ENCODE measurements around the gene TBRG4.
"Not testable (repeated sequence)": the region's sequence is repeated elsewhere in the genome, so short reads cannot be mapped to it uniquely, and the experiment has no call there.

TBRG4 gene

GRCh38 chr7:45111298-45112223 lies at the start of gene TBRG4:
TBRG4 (minus strand) TSS chr7:45111697; CDS start chr7:45109237, 2,460 bp downstream.
- DNase-seq: peak; percentile 94

DNA sequence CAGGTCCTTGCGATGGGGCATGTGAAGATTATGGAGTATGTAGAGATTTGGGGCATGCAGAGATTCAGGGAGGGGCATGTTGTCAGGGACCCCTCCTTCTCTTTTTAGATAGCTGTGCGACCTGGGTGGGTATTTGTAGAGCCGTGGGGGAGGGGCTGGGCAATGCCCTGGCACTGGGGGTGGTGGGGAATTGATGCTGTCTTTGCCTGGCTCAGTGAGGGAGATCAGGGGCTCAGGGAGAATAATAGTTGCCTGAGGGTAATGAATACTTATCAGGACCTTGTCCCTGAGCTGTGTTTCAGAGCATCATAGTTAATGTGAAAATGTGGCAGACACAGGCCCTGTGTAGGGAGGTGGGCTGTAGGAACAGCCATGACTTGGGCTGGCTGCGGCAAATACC lies 49.6 kb upstream of the TBRG4 start:
- DNase-seq: no peak

GRCh38 chr7:45160417-45160881 lies 49.0 kb upstream of the TBRG4 start:
- DNase-seq: no peak

GRCh38 chr7:45159296-45159695 lies 47.8 kb upstream of the TBRG4 start:
- no peak for DNase-seq

GRCh38 chr7:45158471-45158870 lies 47.0 kb upstream of the TBRG4 start:
- DNase-seq: no peak

DNA sequence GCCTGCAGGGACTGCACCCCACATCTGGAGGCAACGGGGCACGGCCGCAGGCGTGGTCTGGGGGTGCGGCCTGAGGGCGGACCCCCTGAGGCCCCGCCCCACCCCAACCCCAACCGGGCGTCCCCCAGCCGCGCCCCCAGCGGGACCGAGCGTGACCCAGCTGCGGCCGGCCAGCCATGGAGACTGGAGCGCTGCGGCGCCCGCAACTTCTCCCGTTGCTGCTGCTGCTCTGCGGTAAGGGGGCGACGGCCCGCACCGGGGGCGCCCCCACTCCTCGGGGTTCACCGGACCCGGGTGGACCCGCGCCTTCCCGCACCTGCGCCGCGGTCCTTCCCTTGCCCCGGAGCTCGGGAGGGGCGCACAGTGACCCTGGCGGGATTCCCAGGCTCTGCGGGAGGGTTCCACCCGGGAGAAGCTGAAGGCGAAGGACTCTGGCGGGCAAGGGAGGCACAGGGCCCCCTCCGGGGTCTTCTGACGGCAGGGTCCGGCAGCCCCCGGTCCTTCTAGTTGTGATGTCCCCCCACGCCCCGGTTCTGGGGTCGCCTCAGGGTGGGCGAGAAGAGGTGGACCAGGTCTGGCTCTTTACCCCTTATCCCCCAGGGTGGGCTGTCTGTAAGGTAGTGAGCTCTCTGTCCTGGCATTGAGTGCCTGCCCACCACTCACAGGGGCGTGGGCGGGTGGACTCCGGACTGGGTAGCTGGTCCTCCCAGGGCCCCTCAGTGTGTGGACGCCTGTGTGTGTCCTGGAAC lies 46.3 kb upstream of the TBRG4 start, which contains the start of gene RAMP3:
TSS of gene RAMP3 (plus strand) at position 139 of the 749 bp plus-strand sequence. CDS start at position 177, 38 bp downstream.
- no peak for DNase-seq

DNA sequence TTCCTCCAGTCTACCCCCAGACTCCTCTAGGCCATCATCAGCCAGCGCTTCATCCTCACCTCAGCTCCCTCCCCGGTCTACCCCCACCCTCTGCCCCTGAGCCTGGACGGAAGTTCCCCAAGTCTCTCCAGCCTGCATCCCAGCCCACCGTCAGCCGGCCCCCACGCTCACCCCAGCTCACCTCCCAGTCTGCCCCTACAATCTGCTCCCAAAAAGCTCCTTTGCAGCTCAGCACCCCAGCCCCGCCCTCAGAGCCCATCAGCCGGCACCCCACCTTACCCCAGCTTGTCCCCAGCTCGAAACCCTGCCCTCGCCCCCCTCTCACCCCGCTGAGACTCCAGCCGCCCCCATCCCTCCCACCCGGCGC lies 45.8 kb upstream of the TBRG4 start:
- no peak for DNase-seq

- no peak for DNase-seq
These were observed 45.2 kb upstream of the TBRG4 start for GRCh38 chr7:45156516-45157272.

DNA sequence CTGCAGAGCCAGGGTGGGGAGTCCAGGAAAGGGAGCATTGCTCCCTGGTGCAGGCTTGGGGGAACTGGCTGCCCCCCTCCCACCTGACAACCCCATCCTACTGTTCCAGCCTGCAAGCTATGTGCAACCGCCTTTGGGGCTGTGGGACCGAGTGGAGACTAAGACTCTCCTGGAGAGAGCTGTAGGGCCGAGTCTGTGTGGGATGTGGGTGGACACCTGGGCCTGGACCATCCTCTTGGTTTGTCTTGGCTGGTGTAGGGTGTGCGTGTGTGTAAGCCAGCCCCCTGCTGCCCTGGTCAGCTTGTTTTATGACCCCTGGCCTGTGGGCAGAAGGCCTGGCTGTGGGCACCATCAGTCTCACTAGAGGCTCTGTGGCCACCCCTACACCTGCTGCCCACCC lies 44.4 kb upstream of the TBRG4 start:
- no peak for DNase-seq

DNA sequence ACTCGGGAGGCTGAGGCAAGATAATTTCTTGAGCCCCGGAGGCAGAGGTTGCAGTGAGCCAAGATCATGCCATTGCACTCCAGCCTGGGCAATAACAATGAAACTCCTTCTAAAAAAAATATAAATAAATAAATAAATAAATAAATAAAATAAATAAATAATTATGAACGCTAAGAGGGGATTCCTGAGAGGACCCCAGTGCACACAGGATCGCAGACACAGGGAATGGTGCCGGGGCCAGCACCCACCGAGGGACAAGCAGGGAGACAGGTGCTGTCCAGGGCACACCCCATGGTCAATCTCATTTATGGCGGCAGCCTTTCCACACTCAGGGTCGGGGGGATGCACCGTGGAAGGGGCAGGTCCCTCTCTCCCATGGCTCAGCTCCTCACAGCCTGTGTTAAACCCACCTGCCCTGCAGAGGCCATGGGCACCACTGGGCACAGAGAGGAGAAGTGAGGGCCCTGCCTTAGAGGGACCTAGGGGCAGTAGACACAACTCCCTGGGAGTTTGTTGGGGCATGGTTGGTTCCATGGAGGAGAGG lies 43.9 kb upstream of the TBRG4 start:
- DNase-seq: no peak

GRCh38 chr7:45153861-45154260 lies 42.4 kb upstream of the TBRG4 start:
- DNase-seq: not testable (repeated sequence)

DNA sequence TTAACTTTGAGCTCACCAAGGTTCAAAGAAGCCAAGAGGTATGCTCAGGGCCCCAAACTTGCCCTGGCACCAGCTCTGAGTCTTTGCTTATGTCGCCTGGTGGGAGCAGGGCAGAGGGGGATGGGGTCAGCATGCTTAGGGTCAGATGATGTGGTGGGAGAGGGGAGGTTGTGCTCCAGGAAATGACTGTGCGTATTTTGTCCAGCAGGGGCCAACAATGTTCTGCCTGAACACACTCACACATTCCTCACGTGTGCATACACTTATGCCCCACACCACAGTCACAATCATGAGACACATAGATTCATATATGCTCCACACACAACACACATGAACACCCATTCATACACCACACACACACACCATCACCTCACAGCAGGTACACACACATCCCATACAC lies 41.7 kb upstream of the TBRG4 start:
- DNase-seq: no peak

GRCh38 chr7:45151967-45152366 lies 40.5 kb upstream of the TBRG4 start:
- no peak for DNase-seq

DNA sequence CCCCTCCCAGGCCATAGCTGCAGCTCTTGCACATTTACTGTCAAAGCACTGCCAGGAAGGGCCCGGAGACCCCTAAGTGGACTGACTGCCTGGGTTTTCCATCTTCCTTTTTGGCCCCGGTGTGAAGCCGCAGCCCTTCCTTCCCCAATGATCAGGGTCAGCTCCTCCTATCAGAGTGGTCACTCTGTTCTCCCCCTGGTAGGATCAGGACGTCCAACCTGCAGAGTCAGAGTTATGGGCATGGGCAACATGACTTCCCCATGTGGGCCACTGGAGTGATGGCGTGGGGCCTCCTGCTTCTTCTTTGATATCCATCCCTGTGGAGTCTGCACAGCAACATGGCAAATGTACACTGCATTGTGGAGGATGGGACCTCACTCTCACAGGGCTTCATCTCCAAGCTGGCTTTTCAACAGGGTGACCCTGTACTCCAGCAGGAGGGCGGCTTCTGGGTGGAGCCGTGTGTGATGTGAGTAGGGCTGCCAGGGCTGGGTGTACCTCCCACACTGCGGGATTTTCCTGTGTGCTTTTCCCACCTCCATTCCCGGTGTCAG lies 39.7 kb upstream of the TBRG4 start:
- DNase-seq: no peak

- no peak for DNase-seq
These were observed 38.7 kb upstream of the TBRG4 start for GRCh38 chr7:45150199-45150598.

DNA sequence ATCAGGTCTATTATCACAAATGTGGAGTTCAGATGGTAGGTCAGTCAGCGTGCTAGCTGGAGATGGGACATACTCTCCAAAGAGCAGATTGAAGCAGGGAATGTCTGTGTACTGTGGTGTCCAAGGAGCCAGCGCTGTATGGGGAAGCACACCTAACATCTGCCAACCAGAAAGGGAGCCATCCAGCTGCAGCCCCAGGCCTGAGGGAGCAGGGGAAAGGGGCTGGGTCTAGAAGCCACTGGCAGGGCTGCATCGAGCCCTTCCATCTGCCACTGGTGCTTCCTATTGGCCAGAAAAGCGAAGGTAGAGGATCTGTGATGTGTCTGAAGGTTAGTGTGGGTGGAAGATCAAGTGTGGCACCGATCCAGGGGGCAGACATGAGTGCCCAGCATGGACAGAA lies 38.1 kb upstream of the TBRG4 start:
- no peak for DNase-seq

- no peak for DNase-seq
These were observed 37.1 kb upstream of the TBRG4 start for GRCh38 chr7:45148653-45148973.

- DNase-seq: no peak
These were observed 36.6 kb upstream of the TBRG4 start for GRCh38 chr7:45147858-45148652.

DNA sequence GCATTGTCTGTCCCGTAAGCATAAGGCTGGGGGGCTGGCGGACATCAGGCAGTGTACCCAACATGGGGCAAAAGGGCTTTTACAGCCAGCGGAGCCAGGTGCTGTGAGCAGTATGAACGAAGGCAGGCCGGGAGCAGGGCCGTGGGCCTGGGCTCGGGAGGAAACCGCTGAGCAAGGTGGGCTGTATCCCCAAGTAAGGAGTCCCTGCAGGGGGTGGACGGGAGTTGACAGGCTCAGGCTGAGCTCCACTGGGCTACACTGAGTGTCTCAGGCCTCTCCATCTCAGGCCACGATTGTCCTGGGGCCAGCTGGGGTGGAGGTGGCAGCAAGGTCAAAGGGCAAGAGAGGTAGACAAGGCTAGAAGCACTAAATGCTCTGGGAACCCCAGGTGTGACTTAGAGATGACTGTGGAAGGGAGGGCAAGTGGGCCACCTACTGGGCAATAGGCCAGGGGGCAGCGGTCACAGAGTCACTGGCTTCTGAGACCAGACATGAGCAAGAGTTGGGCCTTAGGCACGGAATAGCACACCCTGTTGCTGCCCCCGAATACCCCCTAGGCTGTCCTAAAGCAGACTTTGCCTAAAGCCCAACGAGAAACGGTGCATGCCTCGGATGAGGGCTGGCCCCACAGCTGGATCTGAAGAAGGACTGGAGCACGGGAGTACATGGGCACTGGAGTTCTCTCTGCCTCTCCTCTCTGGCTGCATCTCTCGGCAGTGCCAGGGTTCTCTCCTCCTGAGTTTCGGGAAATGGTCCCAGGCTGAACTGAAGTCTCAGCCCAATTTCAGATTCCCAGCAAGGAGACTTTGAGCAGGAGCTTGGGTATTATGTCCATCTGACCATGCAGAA lies 35.3 kb upstream of the TBRG4 start:
- DNase-seq: no peak

DNA sequence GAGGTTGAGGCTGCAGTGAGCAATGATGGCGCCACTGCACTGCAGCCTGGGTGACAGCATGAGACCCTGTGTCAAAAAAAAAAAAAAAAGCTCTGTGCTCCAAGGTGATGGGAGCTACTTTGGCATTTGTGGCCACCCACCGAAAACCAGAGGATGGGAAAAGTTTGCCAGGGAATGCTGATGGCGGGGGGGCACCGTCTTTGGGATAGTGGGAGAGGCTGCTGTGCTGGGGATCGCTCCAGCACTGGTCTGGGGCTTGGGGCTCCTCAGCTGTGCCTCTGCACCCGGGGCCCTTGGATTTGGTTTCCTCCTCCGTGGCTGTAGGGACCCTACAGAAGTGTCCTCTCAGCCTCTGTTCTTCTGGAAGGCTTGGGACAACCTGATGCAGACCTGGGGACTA lies 34.4 kb upstream of the TBRG4 start:
- DNase-seq: no peak

GRCh38 chr7:45143616-45144015 lies 32.1 kb upstream of the TBRG4 start:
- no peak for DNase-seq

Measured in stimulated activated naive CD4-positive, alpha-beta T cell treated with Interleukin-2 at 50 U/mL for 16 hours (primary cell).